BE2C (cell line): ENCODE results near the gene SLC44A5.

ENCODE experiments used
- DNase-seq: peaks from one replicate; pipeline ENCODE4 v3.0.0-alpha.2; 2020
- H3K27me3 ChIP-seq: fragments of 250-450 bp; sonication (Bioruptor Pico); 2 replicates; pipeline ENCODE4 v1.5.1; 2020; ENCODE audit warnings: mild to moderate bottlenecking
- H3K36me3 ChIP-seq: fragments of 250-450 bp; sonication (Bioruptor Pico); 2 replicates; pipeline ENCODE4 v1.5.1; 2020; ENCODE audit warnings: mild to moderate bottlenecking
- H3K4me1 ChIP-seq: fragments of 250-450 bp; sonication (Bioruptor Pico); 2 replicates; pipeline ENCODE4 v1.5.1; 2020
- H3K4me3 ChIP-seq: 2 replicates; pipeline ENCODE4 v1.5.1; 2011; ENCODE audit warnings: low read depth, low read length
- H3K9me3 ChIP-seq: fragments of 250-450 bp; sonication (Bioruptor Pico); 2 replicates; pipeline ENCODE4 v1.5.1; 2020
- CTCF ChIP-seq: IDR thresholded peaks from 2 replicates; pipeline ENCODE4 v1.5.1; 2012; ENCODE audit warnings: mild to moderate bottlenecking, low read depth, low read length

SLC44A5 gene

GRCh38 chr1:75245239-75245638 is 365.7 kb downstream of the SLC44A5 start:
- no peak for TF ChIP-seq CTCF
- H3K27me3 ChIP-seq, result 0 out of 2 replicates have a peak, but pooled peaks cover 3% of the 10 kb centered on the region
- no peak overlapping the region for H3K4me3 ChIP-seq
- H3K4me1 ChIP-seq, result no peaks in the 10 kb centered on the region
- DNase-seq, result no peak
- H3K9me3 ChIP-seq, result no peaks in the 10 kb centered on the region
- no peaks in the 10 kb centered on the region for H3K36me3 ChIP-seq

DNA sequence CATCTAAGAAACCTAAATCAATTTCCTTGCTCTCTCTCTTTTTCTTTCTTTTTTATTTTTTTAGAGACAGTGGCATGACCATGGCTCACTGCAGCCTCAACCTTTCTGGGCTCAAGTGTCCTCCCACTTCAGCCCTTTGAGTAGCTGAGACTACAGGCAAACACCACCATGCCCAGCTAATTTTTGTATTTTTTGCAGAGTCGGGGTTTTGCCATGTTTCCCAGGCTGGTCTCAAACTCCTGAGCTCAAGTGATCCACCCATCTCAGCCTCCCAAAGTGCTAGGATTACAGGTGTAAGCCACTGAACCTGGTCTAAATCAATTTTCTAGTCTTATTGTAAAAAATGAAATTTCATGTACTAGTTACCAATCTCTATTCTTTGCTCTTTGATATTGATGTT is 367.8 kb downstream of the SLC44A5 start:
- Histone ChIP-seq H3K36me3 (no peaks in the 10 kb centered on the region), H3K9me3 (no peaks in the 10 kb centered on the region), H3K4me3 (no peak overlapping the region), H3K4me1 (no peaks in the 10 kb centered on the region), H3K27me3 (peaks cover 6% of the 10 kb centered on the region; the same call in 1 of the 2 replicates)
- no peak for DNase-seq
- TF ChIP-seq CTCF, result no peak

DNA sequence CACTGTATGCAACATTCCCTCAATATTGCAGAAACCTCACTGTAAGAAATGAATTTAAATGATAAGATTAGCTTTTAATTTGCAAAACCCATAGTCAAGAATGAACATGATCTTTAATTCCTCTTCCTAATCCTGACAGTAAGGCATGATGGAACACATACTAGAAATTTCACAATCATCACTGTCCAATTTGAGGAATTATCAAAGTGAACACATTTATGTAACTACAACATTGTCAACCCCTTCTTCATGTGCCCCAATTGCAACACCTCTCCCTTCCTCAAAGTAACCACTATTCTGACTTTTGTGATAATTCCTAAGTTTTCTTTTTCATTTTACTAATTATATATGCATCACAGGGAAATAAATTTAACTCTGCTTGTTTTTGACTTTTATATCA is 373.6 kb downstream of the SLC44A5 start:
- no peaks in the 10 kb centered on the region for H3K9me3 ChIP-seq
- H3K4me1 ChIP-seq, result no peaks in the 10 kb centered on the region
- H3K36me3 ChIP-seq, result no peaks in the 10 kb centered on the region
- DNase-seq, result no peak
- H3K27me3 ChIP-seq, result peaks cover 6% of the 10 kb centered on the region; the same call in 1 of the 2 replicates
- TF ChIP-seq CTCF, result no peak
- no peak overlapping the region for H3K4me3 ChIP-seq

DNA sequence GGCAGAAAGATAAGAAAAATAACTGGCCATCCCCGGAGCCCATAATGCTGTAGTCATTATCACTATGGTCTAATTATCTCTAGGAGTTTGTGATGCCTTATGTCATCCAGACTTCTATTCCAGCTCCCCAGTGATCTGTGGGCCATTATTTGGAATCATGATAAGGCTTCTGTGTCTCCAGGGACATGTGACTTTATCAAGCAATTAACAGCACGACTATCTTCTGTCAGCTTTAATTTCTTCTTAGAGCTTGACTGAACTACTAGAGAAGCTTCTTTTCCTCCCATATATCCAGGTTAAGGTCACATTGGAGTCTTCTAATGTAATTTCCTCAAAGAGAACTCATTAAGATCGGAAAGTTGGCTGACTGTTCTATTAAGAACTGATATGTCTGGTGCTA is 376.4 kb downstream of the SLC44A5 start:
- Histone ChIP-seq H3K4me3 (no peak overlapping the region), H3K4me1 (no peaks in the 10 kb centered on the region), H3K9me3 (no peaks in the 10 kb centered on the region), H3K27me3 (peaks cover 1% of the 10 kb centered on the region; the same call in 1 of the 2 replicates), H3K36me3 (no peaks in the 10 kb centered on the region)
- peak; percentile 5 for DNase-seq
- no peak for TF ChIP-seq CTCF

- peak; percentile 61 for TF ChIP-seq CTCF
- Histone ChIP-seq H3K27me3 (no peaks in the 10 kb centered on the region), H3K36me3 (no peaks in the 10 kb centered on the region), H3K4me1 (no peaks in the 10 kb centered on the region), H3K4me3 (no peak overlapping the region), H3K9me3 (no peaks in the 10 kb centered on the region)
- no peak for DNase-seq
These were observed 377.5 kb downstream of the SLC44A5 start for GRCh38 chr1:75233302-75233929.

DNA sequence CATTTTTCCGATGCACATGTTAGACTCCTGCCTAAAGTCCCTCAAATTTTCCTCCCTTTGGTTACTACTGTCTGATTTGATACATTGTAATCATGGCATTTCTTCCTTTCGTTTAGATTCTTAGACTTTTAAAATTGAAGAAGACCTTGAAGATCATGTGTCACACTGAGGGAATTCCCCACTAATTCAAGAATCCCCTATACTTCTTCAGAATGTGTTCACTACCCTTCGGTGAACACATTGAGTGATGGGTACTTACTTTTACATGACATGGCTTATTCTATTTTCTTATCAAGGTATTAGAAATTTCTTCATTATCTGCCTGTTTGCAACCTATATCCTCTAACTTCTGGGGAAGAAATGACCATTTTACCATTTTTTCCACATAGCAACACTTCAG is 390.8 kb downstream of the SLC44A5 start:
- Histone ChIP-seq H3K9me3 (no peaks in the 10 kb centered on the region), H3K4me1 (no peaks in the 10 kb centered on the region), H3K36me3 (no peaks in the 10 kb centered on the region), H3K27me3 (no peaks in the 10 kb centered on the region), H3K4me3 (no peak overlapping the region)
- no peak for TF ChIP-seq CTCF
- DNase-seq, result no peak
